ENCODE results near the gene PHF3.

The PHF3 gene

DNA sequence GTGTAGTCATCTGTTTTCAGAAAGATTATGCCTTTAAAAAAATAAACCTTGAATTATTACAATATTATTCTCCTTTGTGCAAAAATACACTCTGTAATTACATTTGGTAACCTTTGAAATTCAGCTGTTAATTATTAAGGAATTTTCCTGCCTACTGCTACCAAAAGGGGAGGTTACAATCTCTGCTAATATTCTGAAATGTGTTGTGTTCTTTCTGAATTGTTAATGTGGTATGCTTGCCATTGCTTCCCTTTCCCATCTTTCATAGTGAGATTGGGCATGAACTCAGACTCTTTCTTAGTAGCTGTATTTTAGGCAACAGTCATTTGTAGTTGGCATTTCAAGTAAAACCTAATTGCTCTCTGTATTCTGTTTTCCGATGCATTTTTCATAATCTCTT lies 73.0 kb downstream of the PHF3 start:
- in situ Hi-C loops (cut with HindIII; ENCODE audit: low sequenced_read_pairs): no loop called here
- no peak for TF ChIP-seq CTCF (IDR thresholded peaks at IDR 0.05; ENCODE audit: low read depth, low read length, missing control alignments)
- H3K4me3 ChIP-seq (ENCODE audit: low read depth, low read length): no peak overlapping the region
- DNase-seq (ENCODE audit: low read depth): no peak

GRCh38 chr6:63709148-63709547 lies 73.5 kb downstream of the PHF3 start:
- no peak for DNase-seq (ENCODE audit: low read depth)
- no peak overlapping the region for H3K4me3 ChIP-seq (ENCODE audit: low read depth, low read length)
- no peak for TF ChIP-seq CTCF (IDR thresholded peaks at IDR 0.05; ENCODE audit: low read depth, low read length, missing control alignments)
- in situ Hi-C loops (cut with HindIII; ENCODE audit: low sequenced_read_pairs): no loop called here

GRCh38 chr6:63713332-63713731 lies 77.7 kb downstream of the PHF3 start:
- no peak for TF ChIP-seq CTCF (IDR thresholded peaks at IDR 0.05; ENCODE audit: low read depth, low read length, missing control alignments)
- no peak for DNase-seq (ENCODE audit: low read depth)
- H3K4me3 ChIP-seq (ENCODE audit: low read depth, low read length): no peak overlapping the region
- in situ Hi-C loops (cut with HindIII; ENCODE audit: low sequenced_read_pairs): no loop called here

- no peak for DNase-seq (ENCODE audit: low read depth)
- H3K4me3 ChIP-seq (ENCODE audit: low read depth, low read length): no peak overlapping the region
- TF ChIP-seq CTCF (IDR thresholded peaks at IDR 0.05; ENCODE audit: low read depth, low read length, missing control alignments): no peak
- in situ Hi-C loops (cut with HindIII; ENCODE audit: low sequenced_read_pairs): no loop called here
Measured at GRCh38 chr6:63714091-63714490, 78.5 kb downstream of the PHF3 start.

DNA sequence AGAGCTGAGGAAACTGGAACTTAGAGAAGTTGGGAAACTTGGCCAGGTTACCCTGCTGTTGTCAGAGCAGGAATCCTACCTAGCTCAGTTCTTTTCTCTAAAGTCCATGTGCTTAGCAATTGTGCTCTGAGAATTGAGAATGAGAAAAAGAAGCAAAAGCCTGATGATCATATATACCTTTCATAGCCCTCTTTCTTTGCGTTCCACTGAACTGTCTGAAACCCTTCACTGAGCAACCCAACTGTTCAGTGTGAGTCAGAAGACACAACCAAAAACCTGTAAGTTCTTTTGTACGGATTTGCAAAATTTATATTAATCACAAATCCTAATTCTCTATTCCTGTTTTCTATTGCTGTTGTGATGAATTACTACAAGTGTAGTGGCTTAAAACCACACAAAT lies 80.6 kb downstream of the PHF3 start:
- no peak for TF ChIP-seq CTCF (IDR thresholded peaks at IDR 0.05; ENCODE audit: low read depth, low read length, missing control alignments)
- in situ Hi-C loops (cut with HindIII; ENCODE audit: low sequenced_read_pairs): no loop called here
- H3K4me3 ChIP-seq (ENCODE audit: low read depth, low read length): no peak overlapping the region
- DNase-seq (ENCODE audit: low read depth): no peak

DNA sequence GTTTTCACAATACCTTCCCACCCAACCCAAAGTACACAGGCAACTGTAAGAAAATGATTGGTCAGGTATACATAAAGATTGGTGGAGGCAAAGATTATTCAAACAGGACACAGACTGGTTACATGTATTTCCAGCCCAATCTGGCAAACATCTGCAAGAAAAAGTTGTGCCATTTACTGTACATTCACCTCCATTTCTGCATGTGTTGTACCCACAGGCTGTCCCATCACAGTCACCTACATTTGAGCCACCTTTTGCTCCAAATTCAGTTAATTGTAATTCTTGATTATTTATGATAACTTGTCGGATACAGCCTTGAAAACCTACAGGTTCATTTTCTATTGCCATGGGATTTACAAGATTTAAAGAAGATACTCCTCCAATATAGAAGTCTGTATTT lies 85.6 kb downstream of the PHF3 start:
- in situ Hi-C loops (cut with HindIII; ENCODE audit: low sequenced_read_pairs): no loop called here
- DNase-seq (ENCODE audit: low read depth): no peak
- TF ChIP-seq CTCF (IDR thresholded peaks at IDR 0.05; ENCODE audit: low read depth, low read length, missing control alignments): no peak
- H3K4me3 ChIP-seq (ENCODE audit: low read depth, low read length): no peak overlapping the region

- DNase-seq (ENCODE audit: low read depth): no peak
- no peak overlapping the region for H3K4me3 ChIP-seq (ENCODE audit: low read depth, low read length)
- in situ Hi-C loops (cut with HindIII; ENCODE audit: low sequenced_read_pairs): no loop called here
- no peak for TF ChIP-seq CTCF (IDR thresholded peaks at IDR 0.05; ENCODE audit: low read depth, low read length, missing control alignments)
Measured at GRCh38 chr6:63724721-63725120, 89.1 kb downstream of the PHF3 start.

Measured in astrocyte of the cerebellum (primary cell).